GM18867 (cell line): ENCODE data around the gene NANOS3.
A peak's percentile ranks its signal among the peaks of the same experiment; 100 is the strongest.

ENCODE experiments used
- ATAC-seq: cut with Tn5 transposase; IDR thresholded peaks from one replicate; pipeline ENCODE4 v1.9.1; 2021; ENCODE audit warnings: mild to moderate bottlenecking, moderate library complexity; ENCODE audit not compliant: unreplicated experiment

NANOS3 gene

DNA sequence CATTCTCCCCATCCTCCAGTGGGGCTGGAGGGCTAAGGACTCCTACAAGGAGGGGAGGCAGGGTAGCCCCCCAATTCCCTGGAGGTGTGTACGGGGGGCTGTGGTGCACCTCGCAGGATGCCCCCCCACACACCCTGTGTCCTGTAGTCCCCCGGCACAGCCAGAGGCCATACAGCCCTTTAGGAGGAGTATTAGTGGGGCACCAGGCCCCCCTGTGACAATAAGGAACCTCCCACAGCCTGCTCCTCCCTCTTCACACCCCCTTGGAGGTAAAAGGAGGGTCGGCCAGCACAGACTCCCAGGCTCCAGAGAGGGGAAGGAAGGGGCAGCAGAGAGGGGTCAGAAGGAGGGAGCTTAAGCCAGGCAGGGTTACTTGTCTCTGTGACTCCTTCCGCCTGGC is at the start of gene NANOS3:
Gene NANOS3 (plus strand): TSS at position 301 of the 400 bp plus-strand sequence. CDS start 115 bp downstream, outside the sequence.
- ATAC-seq = no peak

DNA sequence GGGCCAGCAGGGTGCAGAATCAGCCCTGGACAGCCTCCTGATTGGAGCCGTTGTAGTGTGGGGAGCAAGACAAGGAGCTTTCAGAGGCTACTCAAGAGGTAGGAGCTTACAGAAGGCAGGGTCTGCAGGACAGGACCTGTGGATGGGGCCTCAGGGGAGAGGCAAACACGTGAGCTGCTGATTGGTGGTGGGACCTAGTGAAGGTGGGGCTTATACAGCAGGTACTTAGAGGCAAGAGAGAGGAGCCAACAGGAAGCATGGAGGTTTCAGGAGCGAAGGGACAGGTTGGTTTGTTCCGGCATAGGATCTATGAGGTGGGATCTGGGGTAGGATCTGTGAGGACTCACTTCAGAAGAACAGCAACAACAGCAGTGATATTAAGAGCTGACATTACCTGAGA is 49.3 kb upstream of the NANOS3 start:
- no peak for ATAC-seq

DNA sequence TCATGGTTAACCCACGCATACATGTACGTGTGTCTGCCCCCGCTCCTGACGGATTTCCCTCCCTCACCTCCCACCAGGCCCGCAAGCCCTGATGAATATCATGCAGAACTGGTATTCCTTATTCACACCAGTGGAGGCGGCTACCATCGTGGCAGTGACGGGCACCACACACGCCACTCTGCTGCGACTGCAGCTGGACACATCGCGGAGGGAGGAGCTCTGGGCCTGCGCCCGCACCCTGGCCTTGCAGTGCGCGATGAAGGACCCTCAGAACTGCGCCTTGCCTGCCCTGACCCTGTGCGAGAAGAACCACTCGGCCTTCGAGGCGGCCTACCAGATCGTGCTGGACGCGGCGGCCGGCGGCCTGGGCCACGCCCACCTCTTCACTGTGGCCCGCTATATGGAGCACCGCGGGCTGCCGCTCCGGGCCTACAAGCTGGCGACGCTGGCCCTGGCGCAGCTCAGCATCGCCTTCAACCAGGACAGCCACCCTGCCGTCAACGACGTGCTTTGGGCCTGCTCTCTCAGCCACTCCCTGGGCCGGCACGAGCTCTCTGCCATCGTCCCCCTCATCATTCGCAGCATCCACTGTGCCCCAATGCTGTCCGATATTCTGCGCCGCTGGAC is 46.7 kb upstream of the NANOS3 start:
- no peak for ATAC-seq

DNA sequence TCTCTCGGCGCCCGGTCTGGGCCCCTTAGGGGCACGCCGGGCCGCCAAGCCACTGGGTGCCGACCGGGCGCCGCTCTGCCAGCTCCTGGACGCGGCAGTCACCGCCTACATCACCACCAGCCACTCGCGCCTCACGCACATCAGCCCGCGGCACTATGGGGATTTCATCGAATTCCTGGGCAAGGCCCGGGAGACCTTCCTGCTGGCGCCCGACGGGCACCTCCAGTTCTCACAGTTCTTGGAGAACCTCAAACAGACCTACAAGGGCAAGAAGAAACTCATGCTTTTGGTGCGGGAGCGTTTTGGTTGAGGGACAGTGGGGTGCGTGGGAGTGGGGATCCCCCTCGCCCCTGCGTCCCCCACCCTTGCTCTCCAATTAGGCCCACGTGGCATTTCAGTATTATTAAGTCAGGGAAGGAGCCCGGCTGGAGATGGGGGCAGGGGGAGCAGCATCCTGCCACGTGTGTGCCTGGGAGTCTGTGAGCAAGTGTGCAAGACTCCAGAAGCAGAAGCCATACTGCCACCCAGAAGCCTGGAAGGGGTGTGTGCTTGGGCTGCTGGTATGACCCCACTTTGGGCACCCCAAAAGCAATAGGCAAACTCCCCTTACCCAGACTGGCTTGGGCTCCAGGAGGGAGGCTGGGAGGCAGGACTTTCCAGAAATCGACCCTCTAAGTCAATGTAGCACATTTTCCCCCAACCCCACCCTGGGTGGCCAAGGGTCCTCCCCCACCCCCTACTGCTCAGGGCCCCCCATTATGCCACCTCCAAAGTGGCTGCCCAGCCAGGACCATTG is 46.0 kb upstream of the NANOS3 start:
- no peak for ATAC-seq

DNA sequence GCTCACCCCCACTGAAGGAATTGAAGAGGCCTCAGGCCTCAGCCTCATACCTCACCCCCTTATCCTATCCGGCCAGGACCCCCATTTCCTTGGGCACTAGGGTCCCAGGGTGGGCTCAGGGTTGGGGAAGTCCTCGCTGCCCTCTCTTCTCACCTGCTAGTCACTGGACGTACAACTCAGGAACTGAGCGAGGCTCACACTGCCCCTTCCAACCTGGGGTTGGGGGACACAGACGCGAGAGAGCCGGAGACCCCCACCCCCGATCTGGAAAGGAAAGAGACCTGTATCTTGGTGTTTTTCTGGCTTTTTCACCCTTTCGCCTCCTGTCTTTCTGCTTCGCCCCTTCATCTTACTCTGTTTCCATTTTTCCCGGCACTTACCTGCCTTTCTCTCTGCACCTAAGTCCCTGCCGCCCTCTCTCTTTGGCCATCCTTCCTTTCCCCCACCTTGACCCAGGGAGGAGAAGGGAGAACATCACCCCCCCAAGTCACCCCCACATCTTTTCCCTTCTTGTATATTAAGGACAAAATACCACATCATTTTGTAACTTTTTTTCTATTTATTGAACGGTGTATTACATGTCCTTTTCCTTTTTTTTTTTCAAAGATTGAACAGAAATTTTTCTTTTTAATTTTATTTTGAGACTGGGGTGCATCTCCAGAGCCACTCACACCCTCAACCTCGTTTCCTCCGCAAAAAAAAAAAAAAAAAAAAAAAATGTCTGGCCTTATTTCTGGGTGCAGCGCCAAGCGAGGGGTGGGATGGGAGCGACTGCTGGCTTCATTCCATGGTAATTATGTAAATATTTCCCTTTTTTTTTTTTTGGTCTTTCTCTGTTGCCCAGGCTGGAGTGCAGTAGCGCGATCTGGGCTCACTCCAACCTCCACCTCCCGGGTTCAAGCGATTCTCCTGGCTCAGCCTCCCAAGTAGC is 45.1 kb upstream of the NANOS3 start:
- no peak for ATAC-seq

DNA sequence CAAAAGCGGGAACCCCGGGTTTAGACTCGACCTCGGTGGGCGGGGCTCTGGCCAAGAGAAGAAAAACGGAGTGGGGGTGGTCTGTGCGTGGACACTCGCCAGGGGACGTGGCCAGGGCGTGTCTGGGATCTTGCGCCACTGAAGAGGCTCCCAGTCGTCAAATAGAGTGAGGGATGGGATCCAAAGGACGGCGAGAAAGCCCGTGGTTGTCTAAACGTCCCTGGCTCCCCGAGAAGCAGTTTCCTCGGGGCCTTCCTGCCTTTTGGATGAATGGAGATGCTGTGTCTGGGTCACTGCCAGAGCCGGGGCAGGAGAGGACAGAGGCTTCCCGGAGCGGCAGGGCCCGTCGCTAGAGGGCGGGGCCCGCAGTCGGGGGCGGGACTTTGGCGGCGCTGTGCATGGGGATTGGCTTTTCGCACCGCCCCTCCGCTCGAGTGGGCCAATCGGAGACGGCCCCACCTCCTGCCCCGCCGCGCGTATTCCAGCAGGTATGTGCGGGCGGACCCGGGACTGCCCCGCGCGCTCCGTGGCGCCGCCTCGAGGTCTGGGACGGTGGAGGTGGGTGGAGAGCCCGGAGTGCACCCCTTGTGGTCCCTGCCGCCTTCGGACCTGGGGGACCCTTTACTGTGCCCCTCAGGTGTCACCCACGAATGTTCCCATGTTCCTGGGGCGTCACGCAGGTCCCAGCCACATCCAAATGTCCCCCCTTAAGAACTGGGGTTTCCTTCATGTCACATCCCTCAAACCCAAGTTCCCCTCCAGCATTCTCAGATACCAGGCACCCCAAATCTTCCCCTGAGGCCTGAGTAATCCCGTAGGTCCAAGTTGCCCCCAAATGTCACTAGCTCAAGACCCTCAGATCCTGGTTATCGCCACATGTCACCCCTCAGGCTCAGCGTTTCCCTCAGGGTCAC is 43.3 kb upstream of the NANOS3 start:
- peak; percentile 84 for ATAC-seq

DNA sequence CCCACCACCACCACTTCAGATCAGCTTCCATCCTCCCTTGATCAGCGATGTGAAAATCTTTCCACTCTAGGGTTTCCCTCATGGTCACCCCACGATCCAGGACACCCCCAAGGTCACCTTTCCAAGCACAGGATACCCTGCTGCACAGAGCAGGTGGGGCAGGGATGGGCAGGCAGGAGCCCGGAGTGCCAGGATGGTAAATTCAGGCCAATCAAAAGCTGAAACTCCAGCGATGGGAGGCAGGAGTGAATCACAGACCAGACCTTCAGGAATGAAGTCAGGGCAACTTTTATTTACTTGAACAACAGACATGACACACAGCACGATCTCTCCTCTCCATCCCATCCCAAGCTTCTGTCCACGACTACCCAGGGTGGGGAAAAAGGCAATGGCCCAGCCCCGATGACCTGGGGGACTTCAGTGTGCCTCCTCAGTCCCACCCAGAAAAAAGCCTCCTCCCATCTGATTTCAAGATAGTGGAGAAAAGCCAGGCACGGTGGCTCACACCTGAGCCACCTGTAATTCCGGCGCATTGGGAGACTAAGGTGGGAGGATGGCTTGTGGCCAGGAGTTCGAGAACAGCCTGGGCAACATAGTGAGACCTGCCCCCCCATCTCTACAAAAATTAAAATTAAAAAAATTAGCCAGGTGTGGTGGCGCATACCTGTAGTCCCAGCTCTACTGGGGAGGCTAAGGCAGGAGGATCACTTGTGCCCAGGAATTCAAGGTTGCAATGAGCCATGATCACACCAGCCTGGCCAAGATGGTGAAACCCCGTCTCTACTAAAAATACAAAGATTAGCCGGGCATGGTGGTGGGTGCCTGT is 42.5 kb upstream of the NANOS3 start:
- ATAC-seq = no peak

DNA sequence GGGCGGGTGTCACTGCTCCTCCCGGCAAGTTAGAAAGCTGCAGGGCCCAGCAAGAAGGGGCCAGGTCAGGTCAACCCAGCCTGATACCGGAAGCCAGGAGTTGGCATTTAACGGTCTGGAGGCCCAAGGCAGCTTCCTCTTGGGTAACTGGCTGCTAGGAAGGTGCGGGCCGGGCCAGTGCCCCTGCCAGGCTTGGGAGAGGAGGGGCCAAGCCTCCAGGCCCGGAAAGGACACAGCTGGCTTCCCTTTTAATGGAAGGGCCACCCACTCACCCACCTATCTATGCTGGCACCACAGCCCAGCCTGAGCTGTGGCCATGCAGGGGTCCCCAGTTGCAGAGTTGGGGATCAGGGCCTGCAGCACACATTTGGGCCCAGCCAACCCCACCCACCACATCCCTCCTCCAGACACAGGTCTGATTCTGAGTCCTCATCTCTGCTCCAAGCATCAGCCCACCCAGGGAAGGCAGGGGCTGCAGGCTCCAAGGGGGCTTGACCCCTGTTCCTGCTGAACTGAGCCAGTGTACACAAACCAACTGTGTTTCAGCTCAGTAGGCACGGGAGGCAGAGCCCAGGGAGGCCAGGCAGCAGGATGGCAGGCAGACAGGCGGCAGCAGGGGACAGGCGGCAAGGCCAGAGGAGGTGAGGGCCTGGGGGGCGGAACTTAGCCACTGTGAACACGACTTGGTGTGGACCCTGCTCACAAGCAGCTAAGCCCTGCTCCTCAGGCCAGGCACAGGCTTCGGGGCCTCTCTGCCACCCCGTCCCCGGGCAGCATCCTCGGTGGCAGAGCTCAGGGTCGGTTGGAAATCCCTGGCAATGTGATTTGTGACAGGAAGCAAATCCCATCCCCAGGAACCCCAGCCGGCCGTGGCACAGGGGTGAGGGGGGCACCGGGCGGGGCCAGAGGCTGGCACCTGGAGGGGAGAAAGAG is 40.9 kb upstream of the NANOS3 start:
- no peak for ATAC-seq

DNA sequence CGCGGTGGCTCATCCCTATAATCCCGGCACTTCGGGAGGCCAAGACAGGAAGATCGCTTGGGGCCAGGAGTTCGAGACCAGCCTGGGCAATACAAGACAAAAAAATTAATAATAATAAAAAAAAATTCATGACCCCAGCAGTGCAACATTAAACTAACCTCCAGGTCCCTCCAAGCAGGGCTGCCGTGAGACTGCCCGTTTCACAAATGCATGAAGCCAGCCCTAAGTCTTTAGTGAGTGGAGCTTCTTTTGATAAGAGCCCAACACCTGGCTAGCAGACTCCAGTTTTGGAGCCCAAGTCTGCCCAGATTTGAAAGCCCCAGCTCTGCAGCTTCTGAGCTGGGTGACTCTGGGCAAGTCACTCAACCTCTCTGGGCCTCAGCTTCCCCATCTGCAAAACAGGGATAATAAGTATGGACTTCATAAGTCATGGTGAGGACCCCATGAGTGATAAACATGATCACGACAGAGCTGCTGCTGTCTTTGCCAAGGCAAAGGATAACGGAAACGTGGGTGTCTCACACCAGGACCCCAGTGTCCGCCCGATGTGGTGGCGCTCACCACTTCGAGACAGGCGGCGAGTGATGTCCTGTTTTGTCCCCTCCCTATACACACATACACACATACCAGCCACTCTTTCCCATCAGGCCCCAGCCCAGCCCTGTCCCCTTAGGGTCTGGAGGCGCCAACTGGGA is 38.4 kb upstream of the NANOS3 start:
- ATAC-seq = no peak

DNA sequence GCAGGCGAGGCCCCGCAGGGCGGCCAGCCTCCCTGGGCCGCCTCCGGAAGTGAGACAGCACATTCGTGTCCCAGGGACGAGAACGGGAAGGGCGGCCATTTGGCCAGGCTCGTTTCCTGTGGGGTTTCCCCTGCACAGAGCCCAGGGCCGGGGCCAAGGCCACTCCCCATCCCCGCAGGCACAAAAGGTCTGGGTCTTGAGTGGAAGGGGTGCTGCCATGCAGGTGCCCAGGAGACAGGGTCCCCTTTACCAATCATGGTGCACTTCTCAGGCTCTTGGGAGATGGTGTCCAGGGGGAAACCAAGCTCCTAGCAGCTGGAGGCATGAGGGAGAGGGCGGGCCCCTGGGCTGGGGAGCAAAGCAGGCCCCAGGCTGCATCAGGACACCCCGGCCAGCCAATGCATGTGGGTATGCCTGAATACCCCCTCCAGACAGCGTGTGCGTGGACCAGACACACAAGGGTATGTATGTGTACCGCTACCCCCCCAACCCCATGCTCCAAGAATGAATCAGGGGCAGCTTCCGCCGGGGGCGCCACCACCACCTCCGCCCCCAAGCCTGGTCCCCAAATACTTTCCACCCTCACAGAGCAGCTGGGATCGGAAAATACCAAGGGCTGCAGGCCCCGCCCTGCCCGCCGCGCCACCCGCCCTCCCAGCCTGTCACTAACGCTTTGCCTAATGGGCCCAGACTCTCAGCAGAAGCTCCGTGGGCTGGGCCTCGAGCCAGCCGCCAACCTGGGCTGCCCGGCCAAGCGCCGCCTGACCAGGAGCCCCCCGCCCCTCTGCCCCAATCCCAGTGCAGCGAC is 37.6 kb upstream of the NANOS3 start:
- ATAC-seq = no peak

DNA sequence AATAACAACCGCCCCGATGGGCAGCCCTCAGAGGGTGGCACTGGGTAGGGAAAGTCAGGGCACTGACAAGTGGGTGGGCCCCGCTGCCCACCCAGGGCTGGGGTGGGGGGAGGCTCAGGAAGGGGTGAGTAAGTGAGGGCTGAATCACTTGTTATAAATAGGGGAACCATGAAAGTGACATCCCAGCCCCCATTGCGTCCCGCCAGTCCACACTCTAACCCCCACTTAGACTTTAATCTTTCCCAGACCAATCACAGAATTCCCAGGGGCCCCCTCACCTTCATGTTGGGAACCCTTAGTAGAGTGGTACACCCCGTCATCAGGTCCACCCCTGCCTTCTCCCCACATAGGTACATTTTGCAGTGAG is 37.0 kb upstream of the NANOS3 start:
- no peak for ATAC-seq

DNA sequence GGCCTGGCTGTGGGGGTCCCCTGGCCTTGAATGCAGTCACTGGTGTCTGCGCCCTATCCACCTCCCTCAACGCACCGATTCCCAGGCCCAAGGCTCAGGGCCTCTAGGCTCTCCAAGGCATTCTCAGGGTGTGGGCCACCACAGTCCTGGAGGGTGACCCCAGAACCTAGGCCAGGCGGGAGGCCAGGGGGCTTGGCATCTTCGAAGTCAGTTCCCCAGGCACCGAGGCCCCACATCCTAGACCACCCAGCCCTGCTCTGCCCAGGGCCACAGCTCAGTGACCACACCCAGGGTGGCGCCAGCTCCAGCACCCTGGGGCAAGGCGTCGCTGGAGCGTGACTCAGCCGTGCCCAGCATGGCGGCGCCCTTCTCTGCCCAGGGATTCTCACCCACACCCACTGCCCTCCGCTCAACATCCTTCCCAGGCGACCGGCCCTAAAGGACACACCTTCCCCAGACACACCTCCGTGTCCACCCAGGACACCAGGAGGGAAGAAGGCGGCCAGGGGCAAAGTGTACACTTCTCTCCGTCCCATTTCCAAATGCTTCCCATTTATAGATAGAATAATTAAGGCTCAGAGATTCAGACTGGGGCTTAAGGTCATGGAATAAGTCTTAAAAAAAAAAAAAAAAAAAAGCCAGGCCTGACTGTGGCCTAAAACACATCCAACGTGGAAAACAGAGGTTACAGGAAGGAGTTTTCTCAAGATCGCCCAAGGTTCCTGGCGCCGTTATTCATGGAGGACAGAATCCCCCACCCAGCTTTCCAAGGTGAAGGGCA is 36.4 kb upstream of the NANOS3 start:
- no peak for ATAC-seq

DNA sequence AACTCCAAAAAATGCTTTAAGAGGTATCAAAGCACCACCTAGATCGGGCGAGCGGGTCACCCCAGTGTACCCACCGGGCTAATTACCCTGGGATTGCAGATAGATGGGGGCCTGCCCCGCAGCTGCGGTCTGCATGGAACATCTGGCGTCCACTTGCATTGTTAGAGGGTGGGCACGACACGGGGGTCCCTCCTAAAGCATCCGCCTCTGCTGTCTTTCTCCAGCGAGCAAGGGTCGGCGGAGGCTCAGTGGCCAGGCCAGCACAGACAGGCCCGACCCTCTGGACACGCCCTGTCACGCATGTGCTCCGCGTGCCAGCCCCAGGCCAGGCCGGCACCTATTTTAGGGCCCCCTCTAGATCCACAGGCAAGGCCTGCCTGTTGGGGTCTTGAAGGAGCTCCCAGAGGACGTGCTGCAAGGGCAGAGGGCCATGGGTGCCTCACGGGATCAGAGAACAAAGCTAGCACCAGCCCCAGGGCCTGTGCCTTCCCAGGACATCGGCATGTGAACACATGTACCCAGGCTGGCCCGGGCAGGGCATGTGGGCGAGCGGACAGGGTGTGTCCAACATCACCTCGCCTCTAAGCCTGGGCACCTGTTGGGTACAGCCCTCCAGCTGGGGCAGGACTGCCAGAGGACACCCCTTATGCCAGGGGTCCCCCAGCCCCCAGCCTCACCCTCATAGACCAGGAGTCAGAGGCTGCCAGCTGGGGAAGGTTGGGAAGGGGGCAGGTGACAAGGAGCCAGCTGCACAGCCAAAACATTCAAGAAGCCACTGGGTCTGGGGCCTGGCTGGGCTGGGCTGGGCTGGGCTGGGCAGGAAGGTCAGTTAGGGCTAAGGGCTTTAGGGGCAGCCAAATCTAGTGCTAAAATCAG is 35.6 kb upstream of the NANOS3 start:
- no peak for ATAC-seq

DNA sequence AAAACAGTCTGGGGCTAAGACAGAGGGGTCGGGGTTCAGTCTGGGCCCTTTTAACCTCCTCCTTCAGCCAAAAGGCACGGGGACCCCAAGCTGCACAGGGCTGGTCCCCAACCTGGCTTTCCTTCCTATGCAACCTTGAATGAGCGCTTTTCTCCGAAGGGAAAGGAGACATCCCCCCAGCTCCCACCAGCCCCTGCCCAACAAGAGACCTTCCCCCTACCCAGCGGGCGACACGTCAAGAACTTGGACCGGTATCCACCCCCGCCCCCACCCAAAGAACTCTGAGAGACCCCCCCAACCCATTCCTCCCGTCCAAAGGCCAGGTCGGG is 35.0 kb upstream of the NANOS3 start:
- no peak for ATAC-seq

DNA sequence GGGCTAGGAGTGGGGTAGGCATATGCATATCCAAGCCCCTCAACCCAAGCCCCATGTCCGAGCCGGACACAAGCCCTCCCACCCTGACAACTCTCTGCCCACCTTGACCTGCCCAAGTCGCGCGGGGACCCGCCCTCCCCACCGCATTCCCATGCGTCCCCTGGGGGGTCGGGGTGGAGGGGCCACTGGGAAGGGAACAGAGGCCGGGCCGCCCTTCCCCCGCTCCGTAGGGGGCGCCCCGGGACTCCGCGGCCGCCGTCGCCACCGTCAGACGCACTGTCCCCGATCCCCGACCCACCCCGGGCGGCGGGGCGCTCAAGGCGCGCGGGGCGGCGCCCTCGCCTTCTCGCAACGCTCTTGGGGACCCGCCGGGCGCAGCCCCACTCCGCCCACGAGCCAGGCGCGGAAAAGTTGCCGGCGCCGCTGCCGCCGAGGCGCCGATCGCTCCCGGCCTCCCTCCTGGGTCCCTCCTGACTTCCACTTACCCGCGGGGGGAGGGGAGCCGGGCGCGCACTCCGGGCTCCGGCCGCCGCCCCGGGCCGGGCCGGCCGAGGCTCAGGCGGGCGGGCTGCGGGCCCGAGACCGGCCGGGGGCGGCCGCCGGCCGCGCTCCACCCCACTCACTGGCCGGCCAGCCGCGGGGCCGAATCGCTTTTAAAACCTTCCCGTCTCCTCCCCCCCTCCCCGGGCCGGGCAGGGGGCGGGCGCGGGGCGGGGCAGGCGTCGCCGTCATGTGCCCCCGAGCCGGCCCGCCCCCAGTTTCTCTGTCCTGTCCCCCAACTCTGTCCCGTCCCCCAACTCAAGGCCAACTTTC is 34.4 kb upstream of the NANOS3 start:
- no peak for ATAC-seq
